HepG2 (cell line): Measurements from ENCODE around the gene NCOA7. TPM values are rescaled to one million over a fixed set of nuclear protein-coding genes. Genes with fewer than 3 reads are reported as not detected.

ENCODE experiments used
- ATF6 ChIP-seq: sonication (generic); formaldehyde crosslinking; conservative IDR thresholded peaks from 2 replicates; pipeline ENCODE4 v1.4.0; 2020; ENCODE audit warnings: missing genetic modification reagents
- CEBPG ChIP-seq: IDR thresholded peaks from 2 replicates; pipeline ENCODE4 v1.6.1; 2016
- JUND ChIP-seq: sonication (generic); formaldehyde crosslinking; IDR thresholded peaks from 2 replicates; pipeline ENCODE4 v1.8.0; 2022; ENCODE audit warnings: mild to moderate bottlenecking, missing genetic modification reagents
- MTF2 ChIP-seq: sonication (generic); formaldehyde crosslinking; IDR thresholded peaks from 2 replicates; pipeline ENCODE4 v1.5.0; 2020; ENCODE audit warnings: missing genetic modification reagents, borderline replicate concordance
- NFKB2 ChIP-seq: sonication (generic); formaldehyde crosslinking; IDR thresholded peaks from 2 replicates; pipeline ENCODE4 v1.4.0; 2020; ENCODE audit warnings: missing genetic modification reagents, borderline replicate concordance
- SCMH1 ChIP-seq: sonication (generic); formaldehyde crosslinking; IDR thresholded peaks from 2 replicates; pipeline ENCODE4 v1.9.0; 2021; ENCODE audit warnings: missing genetic modification reagents, mild to moderate bottlenecking, borderline replicate concordance
- ZNF441 ChIP-seq: sonication (generic); formaldehyde crosslinking; IDR thresholded peaks from 2 replicates; pipeline ENCODE4 v1.7.0; 2021; ENCODE audit warnings: missing genetic modification reagents, borderline replicate concordance
- ZNF703 ChIP-seq: sonication (generic); formaldehyde crosslinking; IDR thresholded peaks from 2 replicates; pipeline ENCODE4 v1.5.1; 2020; ENCODE audit warnings: missing genetic modification reagents, mild to moderate bottlenecking, moderate library complexity, borderline replicate concordance
- ZNF746 ChIP-seq: sonication (generic); formaldehyde crosslinking; IDR thresholded peaks from 2 replicates; pipeline ENCODE4 v1.8.0; 2022; ENCODE audit warnings: mild to moderate bottlenecking, missing genetic modification reagents
- ZNF776 ChIP-seq: sonication (generic); formaldehyde crosslinking; IDR thresholded peaks from 2 replicates; pipeline ENCODE4 v1.4.0; 2020; ENCODE audit warnings: mild to moderate bottlenecking, missing genetic modification reagents
- polyA plus RNA-seq, 8 experiments: library from polyadenylated mRNA; depleted of rRNA in 3 of 8; stranded (reverse) in 7 of 8; unstranded in 1 of 8; fragments of >200 nt; fragmentation: Illumina TruSeq in 4 of 8; extraction: Trizol in 4 of 8; gene quantifications; 2 replicates each; pipeline versions ENCODE4 v1.2.1 to v1.2.3, GENCODE V29; 2011 to 2016; ENCODE audit warnings: low read depth in 4 of 8, missing spikeins in 1 of 8, mixed read lengths in 1 of 8; ENCODE audit not compliant: insufficient read depth in 1 of 8
- total RNA-seq, 5 experiments: library from RNA; depleted of rRNA; stranded (reverse); fragments of >200 nt; fragmentation: Illumina TruSeq; extraction: Trizol; gene quantifications; 2 replicates each; pipeline ENCODE4 v1.2.3, GENCODE V29; 2016; ENCODE audit warnings: low read depth in 1 of 5
- TF ChIP-seq, protein P1 (sequence below), 2 experiments: fragments of 450-650 bp in 1 of 2; sonication (generic) in 1 of 2; formaldehyde crosslinking in 1 of 2; IDR thresholded peaks; 2 replicates each; pipeline versions ENCODE4 v1.6.1 to v1.8.0; 2016 to 2022; ENCODE audit warnings: antibody characterized with exemption in 1 of 2, mild to moderate bottlenecking in 1 of 2, missing genetic modification reagents in 1 of 2
- TF ChIP-seq, protein P2 (sequence below): sonication (generic); formaldehyde crosslinking; IDR thresholded peaks from 2 replicates; pipeline ENCODE4 v1.4.0; 2020; ENCODE audit warnings: missing genetic modification reagents
- TF ChIP-seq, protein P3 (sequence below): sonication (generic); formaldehyde crosslinking; IDR thresholded peaks from 2 replicates; pipeline ENCODE4 v1.4.0; 2020; ENCODE audit warnings: missing genetic modification reagents, borderline replicate concordance

The NCOA7 gene
- total and polyA plus RNA-seq, 2 of the 13 experiments (the other 11 are each of a cell fraction or from before 2014, with no cell fraction given), result 13.6 to 20.8 TPM

GRCh38 chr6:125918681-125919566 lies 128.2 kb downstream of the NCOA7 start (continued):
- TF ChIP-seq, protein P1, sequence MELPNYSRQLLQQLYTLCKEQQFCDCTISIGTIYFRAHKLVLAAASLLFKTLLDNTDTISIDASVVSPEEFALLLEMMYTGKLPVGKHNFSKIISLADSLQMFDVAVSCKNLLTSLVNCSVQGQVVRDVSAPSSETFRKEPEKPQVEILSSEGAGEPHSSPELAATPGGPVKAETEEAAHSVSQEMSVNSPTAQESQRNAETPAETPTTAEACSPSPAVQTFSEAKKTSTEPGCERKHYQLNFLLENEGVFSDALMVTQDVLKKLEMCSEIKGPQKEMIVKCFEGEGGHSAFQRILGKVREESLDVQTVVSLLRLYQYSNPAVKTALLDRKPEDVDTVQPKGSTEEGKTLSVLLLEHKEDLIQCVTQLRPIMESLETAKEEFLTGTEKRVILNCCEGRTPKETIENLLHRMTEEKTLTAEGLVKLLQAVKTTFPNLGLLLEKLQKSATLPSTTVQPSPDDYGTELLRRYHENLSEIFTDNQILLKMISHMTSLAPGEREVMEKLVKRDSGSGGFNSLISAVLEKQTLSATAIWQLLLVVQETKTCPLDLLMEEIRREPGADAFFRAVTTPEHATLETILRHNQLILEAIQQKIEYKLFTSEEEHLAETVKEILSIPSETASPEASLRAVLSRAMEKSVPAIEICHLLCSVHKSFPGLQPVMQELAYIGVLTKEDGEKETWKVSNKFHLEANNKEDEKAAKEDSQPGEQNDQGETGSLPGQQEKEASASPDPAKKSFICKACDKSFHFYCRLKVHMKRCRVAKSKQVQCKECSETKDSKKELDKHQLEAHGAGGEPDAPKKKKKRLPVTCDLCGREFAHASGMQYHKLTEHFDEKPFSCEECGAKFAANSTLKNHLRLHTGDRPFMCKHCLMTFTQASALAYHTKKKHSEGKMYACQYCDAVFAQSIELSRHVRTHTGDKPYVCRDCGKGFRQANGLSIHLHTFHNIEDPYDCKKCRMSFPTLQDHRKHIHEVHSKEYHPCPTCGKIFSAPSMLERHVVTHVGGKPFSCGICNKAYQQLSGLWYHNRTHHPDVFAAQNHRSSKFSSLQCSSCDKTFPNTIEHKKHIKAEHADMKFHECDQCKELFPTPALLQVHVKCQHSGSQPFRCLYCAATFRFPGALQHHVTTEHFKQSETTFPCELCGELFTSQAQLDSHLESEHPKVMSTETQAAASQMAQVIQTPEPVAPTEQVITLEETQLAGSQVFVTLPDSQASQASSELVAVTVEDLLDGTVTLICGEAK (IDR thresholded peaks at IDR 0.05), result no peak
- TF ChIP-seq, protein P1 (CRISPR knock-in tag; IDR thresholded peaks at IDR 0.05), result no peak; the same call in 1 of the 2 replicates
- TF ChIP-seq NFKB2, result no peak
- TF ChIP-seq CEBPG (CRISPR knock-in tag), result peak; percentile 90
- TF ChIP-seq, protein P2, sequence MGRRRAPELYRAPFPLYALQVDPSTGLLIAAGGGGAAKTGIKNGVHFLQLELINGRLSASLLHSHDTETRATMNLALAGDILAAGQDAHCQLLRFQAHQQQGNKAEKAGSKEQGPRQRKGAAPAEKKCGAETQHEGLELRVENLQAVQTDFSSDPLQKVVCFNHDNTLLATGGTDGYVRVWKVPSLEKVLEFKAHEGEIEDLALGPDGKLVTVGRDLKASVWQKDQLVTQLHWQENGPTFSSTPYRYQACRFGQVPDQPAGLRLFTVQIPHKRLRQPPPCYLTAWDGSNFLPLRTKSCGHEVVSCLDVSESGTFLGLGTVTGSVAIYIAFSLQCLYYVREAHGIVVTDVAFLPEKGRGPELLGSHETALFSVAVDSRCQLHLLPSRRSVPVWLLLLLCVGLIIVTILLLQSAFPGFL, result no peak
- TF ChIP-seq ZNF441 (CRISPR knock-in tag), result peak; percentile 46; the same call in 1 of the 2 replicates
- TF ChIP-seq MTF2 (CRISPR knock-in tag), result no peak
- no peak for TF ChIP-seq SCMH1 (CRISPR knock-in tag)
- TF ChIP-seq ZNF776, result no peak
- TF ChIP-seq ATF6, result no peak
- TF ChIP-seq ZNF703, result no peak
- TF ChIP-seq, protein P3, sequence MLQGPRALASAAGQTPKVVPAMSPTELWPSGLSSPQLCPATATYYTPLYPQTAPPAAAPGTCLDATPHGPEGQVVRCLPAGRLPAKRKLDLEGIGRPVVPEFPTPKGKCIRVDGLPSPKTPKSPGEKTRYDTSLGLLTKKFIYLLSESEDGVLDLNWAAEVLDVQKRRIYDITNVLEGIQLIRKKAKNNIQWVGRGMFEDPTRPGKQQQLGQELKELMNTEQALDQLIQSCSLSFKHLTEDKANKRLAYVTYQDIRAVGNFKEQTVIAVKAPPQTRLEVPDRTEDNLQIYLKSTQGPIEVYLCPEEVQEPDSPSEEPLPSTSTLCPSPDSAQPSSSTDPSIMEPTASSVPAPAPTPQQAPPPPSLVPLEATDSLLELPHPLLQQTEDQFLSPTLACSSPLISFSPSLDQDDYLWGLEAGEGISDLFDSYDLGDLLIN (CRISPR knock-in tag), result no peak
- TF ChIP-seq JUND (CRISPR knock-in tag), result no peak
- TF ChIP-seq ZNF746 (CRISPR knock-in tag), result no peak
